GM21528 (cell line): ENCODE results near the gene FBXW2.
"Not testable (repeated sequence)": the region's sequence is repeated elsewhere in the genome, so short reads cannot be mapped to it uniquely, and the experiment has no call there.

Source experiments
- ATAC-seq: cut with Tn5 transposase; IDR thresholded peaks from one replicate; pipeline ENCODE4 v1.9.1; 2021; ENCODE audit warnings: mild to moderate bottlenecking, moderate library complexity; ENCODE audit not compliant: unreplicated experiment, low FRiP score

Gene FBXW2, protein sequence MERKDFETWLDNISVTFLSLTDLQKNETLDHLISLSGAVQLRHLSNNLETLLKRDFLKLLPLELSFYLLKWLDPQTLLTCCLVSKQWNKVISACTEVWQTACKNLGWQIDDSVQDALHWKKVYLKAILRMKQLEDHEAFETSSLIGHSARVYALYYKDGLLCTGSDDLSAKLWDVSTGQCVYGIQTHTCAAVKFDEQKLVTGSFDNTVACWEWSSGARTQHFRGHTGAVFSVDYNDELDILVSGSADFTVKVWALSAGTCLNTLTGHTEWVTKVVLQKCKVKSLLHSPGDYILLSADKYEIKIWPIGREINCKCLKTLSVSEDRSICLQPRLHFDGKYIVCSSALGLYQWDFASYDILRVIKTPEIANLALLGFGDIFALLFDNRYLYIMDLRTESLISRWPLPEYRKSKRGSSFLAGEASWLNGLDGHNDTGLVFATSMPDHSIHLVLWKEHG

DNA sequence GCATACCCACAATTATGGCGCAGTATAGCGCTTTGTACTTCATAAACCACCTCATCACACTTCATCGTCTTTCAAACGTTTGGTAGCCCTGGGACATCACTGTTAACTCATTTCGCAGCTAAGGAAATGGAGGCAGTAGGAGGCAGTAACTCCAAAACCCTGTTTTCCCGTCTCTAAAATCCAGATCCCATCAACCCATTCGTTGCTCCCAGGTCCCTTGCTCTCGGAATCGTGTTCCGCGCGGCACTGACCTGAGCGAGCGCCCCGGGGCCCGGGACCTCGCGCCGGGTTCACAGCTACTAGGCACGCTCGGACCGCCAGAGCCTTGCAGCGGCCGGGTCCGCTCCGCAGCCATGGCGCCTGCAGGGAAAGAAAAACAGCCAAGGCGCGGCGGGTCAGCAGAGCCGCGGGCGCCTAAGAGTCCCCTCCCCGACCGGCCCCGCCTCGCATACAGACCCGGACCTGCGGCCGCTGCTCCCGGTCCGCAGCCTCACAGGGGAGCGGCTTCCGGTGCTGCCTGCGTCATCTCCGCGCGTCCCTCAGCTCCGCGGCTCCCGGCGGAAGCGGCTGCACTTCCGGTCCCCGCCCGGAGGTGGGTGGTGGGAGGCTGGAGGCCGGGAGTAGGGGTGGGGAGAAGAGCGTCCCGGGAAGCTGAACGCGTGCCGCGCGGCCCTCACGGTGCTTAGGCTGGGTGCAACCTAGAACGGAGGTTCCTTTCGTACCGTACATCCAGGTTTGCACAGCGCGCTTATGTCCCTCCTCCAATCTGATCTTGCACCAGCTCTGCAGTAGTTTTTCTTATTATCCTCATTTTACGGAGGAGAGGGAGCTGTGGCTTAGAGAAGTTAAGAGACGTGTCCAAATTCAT, at the start of gene FBXW2:
Gene FBXW2, minus strand, starts transcription at position 519 of the 868 bp plus-strand sequence. CDS start 5,158 bp downstream, outside the sequence.
- ATAC-seq = peak; percentile 88

DNA sequence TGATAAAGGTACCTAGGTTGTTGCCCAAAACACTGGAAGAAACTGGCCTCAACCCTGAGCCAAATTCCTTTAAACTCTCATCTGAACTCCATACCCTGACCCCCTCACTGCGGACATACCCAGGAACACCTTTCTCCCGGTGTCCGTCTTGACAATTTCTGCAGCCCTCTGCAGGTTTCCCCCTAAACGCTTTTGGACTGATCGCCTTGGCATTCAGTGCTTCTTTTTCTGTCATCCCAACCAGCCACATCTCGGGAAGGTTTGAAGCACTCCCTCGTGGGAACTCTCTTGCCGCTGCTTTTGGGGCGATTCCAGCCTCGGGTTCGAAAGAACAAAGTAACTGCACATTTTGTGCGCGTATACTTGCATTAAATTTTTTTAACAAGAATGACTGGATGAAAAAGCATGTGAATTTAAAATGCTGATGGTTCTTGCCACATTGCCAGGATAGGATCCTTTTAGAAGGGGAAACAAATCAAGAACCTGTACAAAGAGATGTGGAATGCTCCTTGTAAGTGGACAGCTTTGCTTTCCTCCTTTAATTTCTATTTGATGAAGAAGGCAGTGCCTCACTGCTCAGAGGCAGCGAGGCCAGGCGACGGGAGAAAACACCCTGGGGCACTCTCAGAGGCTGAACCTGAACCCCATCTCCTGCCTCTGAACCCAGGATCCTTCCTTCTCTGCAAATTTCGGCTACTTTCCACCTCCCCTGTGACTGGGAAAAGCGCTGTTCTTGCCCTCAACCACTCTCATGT, 48.9 kb upstream of the FBXW2 start:
- ATAC-seq = peak; percentile 19

DNA sequence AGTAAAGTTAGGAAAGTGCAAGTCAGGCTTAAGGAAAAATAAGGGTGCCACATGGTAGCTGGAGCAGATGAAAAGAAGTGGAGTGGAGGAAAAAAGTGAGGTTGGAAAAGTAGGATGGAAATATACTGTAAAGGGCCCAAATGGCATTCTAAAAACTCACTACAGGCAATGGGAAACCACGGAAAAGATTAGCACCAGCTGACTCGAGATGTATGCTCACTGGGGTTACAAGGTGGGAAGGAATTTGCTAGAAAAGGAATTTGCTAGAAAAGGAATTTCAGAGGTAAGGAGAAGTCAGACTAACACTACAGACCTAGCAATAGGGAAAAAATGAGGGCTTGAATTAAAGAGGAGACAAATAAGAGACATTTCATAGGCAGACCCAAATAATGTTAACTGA, 45.9 kb upstream of the FBXW2 start:
- ATAC-seq = no peak

DNA sequence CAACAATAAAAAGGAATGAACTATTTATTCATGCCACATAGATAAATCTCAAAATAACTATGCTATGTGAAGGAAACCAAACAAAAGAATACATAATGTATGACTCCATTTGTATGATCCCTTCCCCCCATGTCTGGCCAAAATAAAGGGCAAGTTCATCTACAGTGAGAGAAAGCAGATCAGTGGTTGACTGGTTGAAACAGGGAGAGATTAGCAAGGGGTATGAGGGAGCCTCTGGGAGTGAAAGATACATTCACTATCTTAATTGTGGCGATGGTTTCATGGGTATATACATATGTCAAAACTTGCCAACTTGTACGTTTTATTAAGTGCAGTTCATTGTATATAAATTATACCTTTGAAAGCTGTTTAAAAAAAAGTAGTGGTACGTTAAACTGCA, 44.7 kb upstream of the FBXW2 start:
- ATAC-seq = no peak

DNA sequence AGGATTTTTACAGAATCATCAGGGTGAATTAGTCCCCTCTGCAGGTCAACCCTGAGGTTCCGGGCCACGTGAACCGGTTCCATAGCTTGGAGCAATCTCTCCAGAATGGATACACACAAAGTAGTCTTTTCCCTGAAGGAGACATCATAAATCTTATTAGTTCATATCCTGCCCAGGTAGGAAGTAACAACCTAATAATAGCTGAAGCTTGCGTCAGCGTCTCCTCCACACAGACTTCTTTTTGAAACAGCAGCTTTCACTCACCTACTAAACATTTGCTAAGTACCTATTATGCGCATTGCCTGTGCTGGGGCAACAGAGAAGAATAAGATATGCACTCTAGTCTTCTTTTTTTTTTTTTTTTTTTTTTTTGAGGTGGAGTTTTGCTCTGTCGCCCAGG, 40.1 kb upstream of the FBXW2 start:
- no peak for ATAC-seq

DNA sequence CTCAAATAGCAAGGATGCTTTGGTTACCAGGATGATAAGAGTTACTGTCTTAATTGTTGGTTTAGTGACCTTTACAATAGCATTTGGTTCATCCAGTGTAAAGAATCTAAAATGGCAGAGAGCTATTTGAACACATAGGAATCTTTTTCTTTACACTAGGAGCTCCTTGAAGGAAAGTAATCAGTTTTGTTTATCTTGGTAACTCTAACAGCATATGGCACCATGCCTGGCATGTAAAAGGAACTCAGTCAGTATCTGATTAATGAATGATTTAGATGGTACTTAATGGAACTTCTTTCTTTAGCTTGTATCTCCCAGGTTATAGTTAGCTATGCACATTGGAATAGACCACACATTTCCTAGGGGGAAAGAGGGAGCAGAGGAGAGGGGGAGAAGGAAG, 39.6 kb upstream of the FBXW2 start:
- ATAC-seq = no peak

DNA sequence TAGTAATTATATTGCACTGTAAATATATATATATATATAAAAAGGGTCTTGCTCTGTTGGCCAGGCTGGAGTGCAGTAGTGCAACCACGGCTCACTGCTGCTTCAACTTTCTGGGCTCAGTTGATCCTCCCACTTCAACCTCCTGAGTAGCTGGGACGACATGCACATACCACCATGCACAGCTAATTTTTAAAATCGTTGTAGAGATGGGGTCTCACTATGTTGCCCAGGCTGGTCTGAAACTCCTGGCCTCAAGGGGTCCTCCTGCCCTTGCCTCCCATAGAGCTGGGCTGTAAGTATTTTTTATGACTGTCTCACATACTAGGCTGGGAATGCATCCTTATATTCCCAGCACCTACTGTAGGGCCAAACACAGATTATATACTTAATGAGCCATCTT, 37.6 kb upstream of the FBXW2 start:
- ATAC-seq = no peak

DNA sequence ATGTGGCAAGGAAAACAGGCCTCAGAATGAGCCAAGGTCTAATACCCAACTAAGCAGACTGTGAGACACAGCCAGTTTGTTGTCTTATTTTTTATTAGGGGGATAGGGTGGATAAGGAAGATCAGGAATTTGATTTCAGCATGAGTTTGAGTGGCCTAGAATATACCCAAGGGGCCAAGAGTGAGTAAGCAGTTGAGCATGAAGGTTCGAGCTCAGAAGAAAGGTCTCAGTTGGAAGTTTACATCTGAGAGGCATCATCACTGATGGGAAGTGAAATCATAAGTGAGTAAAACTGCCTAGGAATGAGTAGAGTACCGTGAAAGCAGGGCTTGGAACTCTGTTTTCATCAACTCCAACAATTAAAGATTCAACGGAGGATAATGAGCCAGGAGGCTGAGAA, 36.9 kb upstream of the FBXW2 start:
- no peak for ATAC-seq

DNA sequence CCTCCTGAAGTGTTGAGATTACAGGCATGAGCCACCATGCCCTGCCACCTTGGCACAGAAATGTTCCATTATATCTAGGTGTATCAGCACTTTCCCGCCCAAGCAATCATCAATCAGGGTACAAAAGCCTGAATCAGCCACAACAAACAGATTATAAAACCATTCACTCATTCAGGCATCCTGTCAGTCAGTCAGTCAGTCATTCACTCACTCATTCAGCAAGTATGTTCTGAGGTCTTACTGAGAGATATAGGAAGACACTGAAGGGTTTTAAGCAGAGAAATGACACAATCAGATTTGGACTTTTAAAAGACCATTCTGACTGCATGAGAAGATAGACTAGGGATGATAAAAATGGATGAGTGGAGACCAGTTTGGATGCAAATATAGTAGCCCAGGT, 36.4 kb upstream of the FBXW2 start:
- no peak for ATAC-seq

DNA sequence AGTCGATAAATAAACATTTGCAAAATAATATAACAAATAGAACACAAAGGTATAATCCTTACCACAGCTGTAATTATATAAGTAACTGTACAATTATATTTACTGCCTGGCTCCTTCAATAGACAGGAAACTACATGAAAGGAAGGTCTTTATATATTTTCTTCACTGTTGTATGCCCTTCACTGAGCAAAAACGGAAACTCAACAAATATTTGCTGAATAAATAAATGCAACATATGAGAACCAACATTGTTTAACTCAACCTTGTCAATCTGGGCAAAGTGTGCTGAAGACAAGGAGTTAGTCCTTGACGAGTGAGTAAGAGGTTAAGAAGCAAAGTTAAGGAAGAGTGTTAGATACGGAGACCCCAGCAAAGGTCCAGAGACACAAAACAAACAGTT, 26.9 kb upstream of the FBXW2 start:
- ATAC-seq = no peak

DNA sequence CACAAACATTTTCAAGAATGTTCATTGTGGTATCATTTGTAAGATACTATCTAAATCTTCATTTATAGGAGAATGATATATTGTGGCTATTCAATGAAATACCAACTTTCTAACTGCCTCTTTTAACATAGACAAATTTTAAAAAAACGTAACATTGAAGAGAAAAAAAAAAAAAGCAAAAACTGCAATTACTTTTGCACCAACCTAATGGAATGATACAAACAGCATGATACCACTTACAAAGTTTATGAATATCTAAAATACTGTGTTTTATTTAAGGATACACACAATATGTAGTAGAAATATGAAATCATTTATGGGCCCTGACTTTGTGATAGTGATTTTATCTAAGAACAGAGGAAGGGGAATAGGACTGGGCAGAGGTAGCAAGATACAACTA, 25.4 kb upstream of the FBXW2 start:
- no peak for ATAC-seq

DNA sequence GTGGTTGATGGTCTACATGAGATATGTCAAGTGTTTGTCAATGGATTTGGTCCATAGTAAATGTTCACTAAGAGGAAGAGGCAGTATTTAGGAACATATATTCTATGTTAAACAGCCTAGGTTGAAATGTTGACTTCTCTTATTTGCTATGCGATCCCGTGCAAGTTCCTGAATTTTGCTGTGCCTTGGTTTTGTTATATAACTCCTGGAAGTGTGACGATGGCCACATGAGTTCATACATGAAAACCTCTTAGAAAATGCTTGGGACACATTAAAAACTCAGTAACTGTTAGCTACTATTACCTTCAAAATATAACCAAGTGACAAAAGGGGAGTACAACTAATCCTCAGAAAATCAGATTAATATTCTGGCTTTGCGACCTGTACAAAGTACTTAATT, 21.9 kb upstream of the FBXW2 start:
- no peak for ATAC-seq

DNA sequence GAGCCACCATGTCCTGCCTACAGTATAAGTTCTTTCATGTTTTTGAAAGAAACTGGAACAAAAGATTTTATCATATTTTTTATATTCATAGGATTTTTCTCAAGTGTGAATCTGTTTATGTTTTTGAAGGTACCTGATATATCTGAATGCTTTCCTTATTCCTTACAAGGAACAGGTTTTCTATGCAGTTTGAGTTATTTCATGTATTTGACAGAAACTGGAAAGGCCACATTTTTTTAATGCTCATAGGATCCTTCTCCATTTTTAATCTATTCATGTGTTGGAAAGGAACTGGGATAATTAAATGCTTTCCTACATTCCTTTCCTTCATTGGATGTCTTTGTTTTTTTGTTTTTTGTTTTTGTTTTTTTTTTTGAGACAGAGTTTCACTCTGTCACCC, 15.7 kb upstream of the FBXW2 start:
- no peak for ATAC-seq

DNA sequence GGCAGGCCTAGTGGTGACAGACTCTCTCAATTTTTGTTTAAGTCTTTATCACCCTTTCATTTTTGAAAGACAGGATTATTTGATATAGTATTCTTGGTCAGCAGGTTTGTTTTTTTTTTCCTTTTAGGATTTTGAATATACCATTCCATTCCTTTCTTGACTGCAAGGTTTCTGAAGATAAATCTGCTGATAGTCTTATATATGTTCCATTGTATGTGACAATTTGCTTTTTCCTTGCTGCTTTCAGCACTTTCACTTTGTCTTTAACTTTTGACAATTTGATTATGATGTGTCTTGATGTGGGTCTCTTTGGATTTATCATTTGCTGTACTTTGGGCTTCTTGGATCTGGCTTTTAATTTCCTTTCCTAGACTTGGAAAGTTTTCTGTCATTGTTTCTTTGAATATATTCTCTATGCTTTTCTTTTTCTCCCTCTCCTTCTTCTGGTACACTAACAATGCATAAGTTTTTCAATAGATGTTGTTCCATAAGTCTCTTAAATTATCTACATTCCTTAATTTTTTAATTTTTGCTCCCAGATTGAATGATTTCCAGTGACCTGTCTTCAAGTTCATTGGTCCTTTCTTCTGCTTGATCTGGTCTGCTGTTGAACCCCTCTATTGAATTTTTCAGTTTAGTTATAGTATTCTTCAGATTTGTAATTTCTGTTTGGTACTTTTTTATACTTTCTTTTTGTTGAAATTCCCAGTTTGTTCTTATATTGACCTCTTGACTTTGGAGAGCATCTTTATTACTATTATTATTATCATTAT, 14.6 kb upstream of the FBXW2 start:
- no peak for ATAC-seq

DNA sequence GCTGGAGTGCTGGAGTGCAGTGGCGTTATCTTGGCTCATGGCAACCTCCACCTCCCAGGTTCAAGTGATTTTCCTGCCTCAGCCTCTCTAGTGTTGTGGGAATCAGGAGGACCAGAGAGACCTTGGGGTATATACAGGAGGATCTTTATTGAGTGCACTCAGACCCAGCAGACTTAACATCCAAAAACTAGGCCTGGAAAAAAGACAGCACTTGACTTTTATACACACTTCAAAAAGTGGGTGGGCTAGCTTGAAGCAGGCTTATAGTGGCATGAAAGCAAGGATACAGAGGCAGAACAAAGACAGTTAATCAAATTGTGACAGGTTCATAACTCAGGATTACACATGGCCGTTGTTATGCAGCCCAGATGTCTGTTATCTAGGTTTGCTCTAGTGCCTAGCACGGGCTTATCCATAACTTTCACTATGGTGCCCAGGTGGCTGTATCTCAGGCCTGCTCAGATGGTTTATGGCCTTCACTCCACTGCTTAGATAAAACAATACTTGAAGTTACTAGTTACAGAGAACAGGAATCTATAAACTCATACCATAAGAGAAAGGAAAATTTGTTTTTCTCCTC, 11.7 kb upstream of the FBXW2 start:
- not testable (repeated sequence) for ATAC-seq

DNA sequence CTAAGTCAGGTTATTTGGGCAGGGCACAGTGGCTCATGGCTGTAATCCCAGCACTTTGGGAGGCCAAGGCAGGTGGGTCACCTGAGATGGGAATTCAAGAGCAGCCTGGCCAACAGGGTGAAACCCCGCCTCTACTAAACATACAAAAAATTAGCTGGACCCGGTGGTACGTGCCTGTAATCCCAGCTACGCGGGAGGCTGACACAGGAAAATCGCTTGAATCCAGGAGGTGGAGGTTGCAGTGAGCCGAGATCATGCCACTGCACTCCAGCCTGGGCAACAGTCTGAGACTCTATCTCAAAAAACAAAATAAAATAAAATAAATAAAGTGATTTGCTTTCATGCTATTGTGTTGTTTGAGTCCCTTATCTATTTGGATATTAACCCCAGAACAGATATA, 8.2 kb upstream of the FBXW2 start:
- no peak for ATAC-seq

DNA sequence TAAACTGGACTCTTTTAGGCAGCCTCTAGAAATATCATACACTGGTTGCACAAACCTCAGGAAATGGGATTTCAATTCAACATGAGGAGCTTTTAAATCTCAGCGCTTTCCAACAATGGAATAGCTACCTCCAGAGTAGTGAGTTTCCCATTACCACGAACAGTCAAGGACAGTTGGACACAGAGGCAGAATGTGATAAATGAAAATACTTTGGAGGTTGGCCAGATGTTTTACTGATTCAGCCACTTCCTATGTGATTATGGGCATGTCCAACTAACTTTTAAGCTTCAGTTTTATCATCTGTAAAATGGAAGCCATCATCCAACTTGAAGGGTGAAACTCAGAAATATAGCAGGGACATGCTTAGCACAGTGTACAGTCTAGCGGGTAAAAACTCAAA, 2.1 kb downstream of the FBXW2 start:
- ATAC-seq = no peak

DNA sequence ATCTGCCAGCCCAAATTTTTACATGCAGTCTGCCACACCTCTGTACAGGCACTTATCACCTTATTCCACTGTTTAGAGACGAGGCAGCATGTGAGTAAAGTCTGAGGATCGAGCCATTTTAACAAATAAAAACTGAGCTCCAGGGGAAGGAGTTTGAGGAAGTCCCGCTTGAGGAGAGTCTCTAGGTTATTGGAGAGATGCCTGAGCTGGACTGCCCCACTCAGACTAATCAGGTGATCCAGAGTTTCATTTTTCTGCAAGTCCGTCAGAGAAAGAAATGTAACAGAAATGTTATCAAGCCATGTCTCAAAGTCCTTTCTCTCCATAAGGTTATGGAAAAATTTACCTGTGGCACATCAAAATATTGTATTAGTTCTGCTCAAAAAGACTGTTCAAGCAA, 5.3 kb downstream of the FBXW2 start:
- ATAC-seq = no peak

DNA sequence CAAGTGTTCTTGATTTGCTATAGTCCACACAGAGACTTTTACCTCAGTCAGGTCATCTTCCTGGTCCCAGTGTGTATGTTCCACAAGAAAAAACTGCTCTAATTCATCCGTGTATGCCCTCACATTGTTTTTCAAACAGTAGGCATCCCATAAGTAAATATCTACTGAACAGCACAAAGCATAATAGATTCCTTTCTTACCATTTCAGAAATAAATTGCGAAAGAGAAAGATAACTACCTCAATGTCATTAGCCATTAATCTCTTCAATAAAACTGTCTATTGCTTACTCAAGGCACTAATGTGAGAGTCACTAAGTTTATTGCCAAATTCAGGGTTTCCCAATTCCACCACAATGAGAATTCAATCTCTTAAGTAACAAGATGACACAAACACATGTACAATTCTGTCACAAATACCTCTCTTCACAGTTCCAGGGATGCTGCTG, 9.6 kb downstream of the FBXW2 start:
- no peak for ATAC-seq

DNA sequence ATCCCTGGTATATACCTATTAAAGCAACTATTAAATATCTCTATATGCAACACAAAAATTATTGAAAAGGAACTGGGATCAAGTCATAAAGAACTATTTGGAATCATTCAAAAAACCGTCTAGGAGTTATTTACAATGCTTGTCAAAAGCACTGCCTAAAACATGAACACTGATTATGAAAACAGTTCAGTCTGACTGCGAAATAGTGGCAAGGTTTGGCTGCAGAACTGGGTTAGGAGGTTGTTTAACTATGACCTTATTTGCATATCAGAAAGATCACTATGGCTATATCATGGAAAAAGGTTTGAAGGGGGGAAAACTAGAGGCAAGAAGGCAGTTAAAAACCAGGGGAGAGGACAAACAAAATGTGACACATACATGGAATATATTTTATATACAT, 12.0 kb downstream of the FBXW2 start:
- no peak for ATAC-seq
